OCI-LY3 (cell line): ENCODE results near the gene RPL23.

Experiments
- EZH2phosphoT487 ChIP-seq: fragments of 200-600 bp; shearing (Covaris generic); IDR thresholded peaks from 2 replicates; pipeline ENCODE4 v1.6.1; 2018; ENCODE audit warnings: antibody characterized with exemption, mixed run types, low read depth
- TF ChIP-seq, protein P1 (sequence below): fragments of 200-600, 300-600 bp; sonication (generic); IDR thresholded peaks from 2 replicates; pipeline ENCODE4 v1.5.1; 2014; ENCODE audit warnings: antibody characterized with exemption, low read length, low read depth

- TF ChIP-seq, protein P1, sequence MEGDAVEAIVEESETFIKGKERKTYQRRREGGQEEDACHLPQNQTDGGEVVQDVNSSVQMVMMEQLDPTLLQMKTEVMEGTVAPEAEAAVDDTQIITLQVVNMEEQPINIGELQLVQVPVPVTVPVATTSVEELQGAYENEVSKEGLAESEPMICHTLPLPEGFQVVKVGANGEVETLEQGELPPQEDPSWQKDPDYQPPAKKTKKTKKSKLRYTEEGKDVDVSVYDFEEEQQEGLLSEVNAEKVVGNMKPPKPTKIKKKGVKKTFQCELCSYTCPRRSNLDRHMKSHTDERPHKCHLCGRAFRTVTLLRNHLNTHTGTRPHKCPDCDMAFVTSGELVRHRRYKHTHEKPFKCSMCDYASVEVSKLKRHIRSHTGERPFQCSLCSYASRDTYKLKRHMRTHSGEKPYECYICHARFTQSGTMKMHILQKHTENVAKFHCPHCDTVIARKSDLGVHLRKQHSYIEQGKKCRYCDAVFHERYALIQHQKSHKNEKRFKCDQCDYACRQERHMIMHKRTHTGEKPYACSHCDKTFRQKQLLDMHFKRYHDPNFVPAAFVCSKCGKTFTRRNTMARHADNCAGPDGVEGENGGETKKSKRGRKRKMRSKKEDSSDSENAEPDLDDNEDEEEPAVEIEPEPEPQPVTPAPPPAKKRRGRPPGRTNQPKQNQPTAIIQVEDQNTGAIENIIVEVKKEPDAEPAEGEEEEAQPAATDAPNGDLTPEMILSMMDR = no peak
- TF ChIP-seq EZH2phosphoT487 = no peak
Observed at GRCh38 chr17:38892620-38893019, 39.1 kb upstream of the RPL23 start.
